Measurements from ENCODE around the gene TBC1D30. TPM values are rescaled to one million over a fixed set of nuclear protein-coding genes. Genes with fewer than 3 reads are reported as not detected.

TBC1D30 gene
- total RNA-seq, 2 donors from 2014 or later = 6.9 to 17.0 TPM

GRCh38 chr12:64884164-64884542, 59.7 kb downstream of the TBC1D30 start:
- Histone ChIP-seq H3K9me3 (no peaks in the 10 kb centered on the region), H3K27me3 (no peaks in the 10 kb centered on the region), H3K4me1 (no peaks in the 10 kb centered on the region), H3K27ac (no peak overlapping the region), H3K9ac (ENCODE audit: low read depth in 2 of 2, low read length in 2 of 2) (no peak overlapping the region), H3K4me3 (no peak overlapping the region), H3K36me3 (no peaks in the 10 kb centered on the region)
- no peak for TF ChIP-seq CTCF (IDR thresholded peaks at IDR 0.05)
- DNase-seq = no peak
- intact Hi-C loops (cut with DNase I) = no loop called here

DNA sequence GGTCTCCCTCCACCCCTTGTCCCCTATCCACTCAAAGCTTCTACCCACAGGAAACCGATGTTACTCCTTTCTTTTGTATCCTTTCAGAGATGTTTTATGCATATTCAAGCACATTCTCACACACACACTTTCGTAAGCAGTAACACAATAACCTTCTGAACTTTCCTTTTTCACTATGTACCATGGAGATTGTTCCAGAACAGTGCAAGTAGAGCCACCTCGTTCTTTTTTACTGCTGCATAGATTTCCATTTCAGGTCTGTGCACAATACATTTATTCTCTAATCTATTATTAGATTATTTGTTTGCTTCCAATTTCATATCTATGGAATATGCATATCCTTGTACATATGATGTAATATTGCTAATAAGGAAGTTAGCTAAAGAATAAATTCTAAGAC, 60.3 kb downstream of the TBC1D30 start:
- Histone ChIP-seq H3K27ac (no peak overlapping the region), H3K4me1 (no peaks in the 10 kb centered on the region), H3K9ac (ENCODE audit: low read depth in 2 of 2, low read length in 2 of 2) (no peak overlapping the region), H3K9me3 (no peaks in the 10 kb centered on the region), H3K4me3 (no peak overlapping the region), H3K36me3 (no peaks in the 10 kb centered on the region), H3K27me3 (no peaks in the 10 kb centered on the region)
- no peak for DNase-seq
- no peak for TF ChIP-seq CTCF (IDR thresholded peaks at IDR 0.05)
- intact Hi-C loops (cut with DNase I) = no loop called here

GRCh38 chr12:64889434-64890216, 65.2 kb downstream of the TBC1D30 start:
- no peak for DNase-seq
- Histone ChIP-seq H3K4me1 (no peaks in the 10 kb centered on the region), H3K9me3 (no peaks in the 10 kb centered on the region), H3K36me3 (no peaks in the 10 kb centered on the region), H3K4me3 (no peak overlapping the region), H3K27ac (no peak overlapping the region), H3K9ac (ENCODE audit: low read depth in 2 of 2, low read length in 2 of 2) (no peak overlapping the region), H3K27me3 (no peaks in the 10 kb centered on the region)
- intact Hi-C loops (cut with DNase I) = loop anchor here (2.0 to 5.0 kb wide), 3 partner anchors 218 to 335 kb away; partner anchors contain the start of gene WIF1
- no peak for TF ChIP-seq CTCF (IDR thresholded peaks at IDR 0.05)

GRCh38 chr12:64890873-64891468, 66.5 kb downstream of the TBC1D30 start:
- peak; percentile 80 for TF ChIP-seq CTCF (IDR thresholded peaks at IDR 0.05)
- Histone ChIP-seq H3K4me1 (no peaks in the 10 kb centered on the region), H3K4me3 (no peak overlapping the region), H3K9me3 (no peaks in the 10 kb centered on the region), H3K9ac (ENCODE audit: low read depth in 2 of 2, low read length in 2 of 2) (no peak overlapping the region), H3K27me3 (no peaks in the 10 kb centered on the region), H3K36me3 (no peaks in the 10 kb centered on the region), H3K27ac (no peak overlapping the region)
- intact Hi-C loops (cut with DNase I) = loop anchor here (2.0 to 5.0 kb wide), 3 partner anchors 216 to 334 kb away; partner anchors contain the start of gene WIF1
- DNase-seq = no peak

GRCh38 chr12:64891629-64892028, 67.2 kb downstream of the TBC1D30 start:
- Histone ChIP-seq H3K9ac (ENCODE audit: low read depth in 2 of 2, low read length in 2 of 2) (no peak overlapping the region), H3K27me3 (no peaks in the 10 kb centered on the region), H3K4me3 (no peak overlapping the region), H3K27ac (no peak overlapping the region), H3K4me1 (no peaks in the 10 kb centered on the region), H3K36me3 (no peaks in the 10 kb centered on the region), H3K9me3 (no peaks in the 10 kb centered on the region)
- no peak for DNase-seq
- no peak for TF ChIP-seq CTCF (IDR thresholded peaks at IDR 0.05)
- intact Hi-C loops (cut with DNase I) = loop anchor here (2.0 to 5.0 kb wide), 3 partner anchors 216 to 333 kb away; partner anchors contain the start of gene WIF1
